AG20443 (cell line): Measurements from ENCODE around the gene HYI.
"Not testable (repeated sequence)": the region's sequence is repeated elsewhere in the genome, so short reads cannot be mapped to it uniquely, and the experiment has no call there.

Experiments
- DNase-seq: peaks from one replicate; pipeline ENCODE4 v3.0.0; 2012; ENCODE audit warnings: low spot score, mixed read lengths

HYI gene

DNA sequence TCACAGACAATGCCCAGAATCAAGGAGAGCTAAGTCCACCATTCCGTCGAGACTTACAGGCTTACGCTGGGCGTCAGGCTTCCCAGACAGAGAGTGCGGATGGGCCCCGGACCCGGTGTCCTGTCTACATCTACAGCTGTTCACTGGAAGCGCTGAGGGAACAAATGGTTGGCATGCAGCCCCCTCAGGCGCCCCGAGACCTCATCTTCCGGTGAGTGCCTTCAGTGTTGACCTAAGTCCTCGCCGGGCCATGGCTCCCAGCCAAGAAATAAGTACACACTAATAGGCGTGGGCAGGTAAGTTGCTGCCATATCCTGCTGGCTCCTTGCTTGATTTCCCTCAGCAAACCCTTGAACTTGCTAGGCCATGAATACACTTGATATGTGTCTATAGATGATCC, 26.2 kb downstream of the HYI start:
- no peak for DNase-seq

DNA sequence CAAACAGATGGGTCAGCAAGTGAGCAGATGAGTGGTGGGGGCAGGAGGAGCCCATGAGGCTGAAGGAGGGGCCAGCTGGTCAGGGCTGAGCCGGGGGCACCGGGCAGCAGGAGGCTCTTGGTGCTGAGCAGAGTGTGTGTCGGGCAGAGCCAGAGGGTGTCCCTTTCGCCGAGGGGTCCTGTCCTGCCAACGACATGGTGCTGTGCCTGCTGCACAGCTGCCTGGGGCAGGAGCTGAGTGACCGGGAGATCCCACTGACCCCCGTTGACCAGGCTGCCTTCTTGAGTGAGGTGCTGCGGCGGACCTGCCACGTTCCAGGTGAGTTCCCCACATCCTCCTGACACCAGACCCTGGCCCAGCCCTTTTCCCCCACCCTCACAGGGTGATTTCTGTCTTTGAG, 27.5 kb downstream of the HYI start:
- no peak for DNase-seq

DNA sequence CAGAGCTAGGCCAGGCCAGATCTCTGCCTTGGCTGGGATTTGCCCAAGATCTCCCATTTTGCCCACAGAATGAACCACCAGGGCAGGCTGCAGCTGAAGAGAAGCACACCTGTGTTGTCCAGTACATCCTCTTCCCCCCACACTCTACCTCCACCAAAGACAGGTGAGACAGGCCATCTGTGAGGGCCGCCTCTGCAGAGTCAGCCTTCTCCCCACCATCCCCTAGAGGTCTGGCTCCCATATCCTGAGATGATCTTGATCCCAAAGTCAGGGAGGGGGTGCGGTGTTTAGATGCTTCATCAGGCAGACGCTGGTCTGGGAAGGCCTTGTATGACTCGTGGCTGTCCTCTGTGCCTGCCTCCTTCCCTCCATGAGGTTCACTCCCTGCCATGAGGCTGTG, 28.7 kb downstream of the HYI start:
- no peak for DNase-seq

DNA sequence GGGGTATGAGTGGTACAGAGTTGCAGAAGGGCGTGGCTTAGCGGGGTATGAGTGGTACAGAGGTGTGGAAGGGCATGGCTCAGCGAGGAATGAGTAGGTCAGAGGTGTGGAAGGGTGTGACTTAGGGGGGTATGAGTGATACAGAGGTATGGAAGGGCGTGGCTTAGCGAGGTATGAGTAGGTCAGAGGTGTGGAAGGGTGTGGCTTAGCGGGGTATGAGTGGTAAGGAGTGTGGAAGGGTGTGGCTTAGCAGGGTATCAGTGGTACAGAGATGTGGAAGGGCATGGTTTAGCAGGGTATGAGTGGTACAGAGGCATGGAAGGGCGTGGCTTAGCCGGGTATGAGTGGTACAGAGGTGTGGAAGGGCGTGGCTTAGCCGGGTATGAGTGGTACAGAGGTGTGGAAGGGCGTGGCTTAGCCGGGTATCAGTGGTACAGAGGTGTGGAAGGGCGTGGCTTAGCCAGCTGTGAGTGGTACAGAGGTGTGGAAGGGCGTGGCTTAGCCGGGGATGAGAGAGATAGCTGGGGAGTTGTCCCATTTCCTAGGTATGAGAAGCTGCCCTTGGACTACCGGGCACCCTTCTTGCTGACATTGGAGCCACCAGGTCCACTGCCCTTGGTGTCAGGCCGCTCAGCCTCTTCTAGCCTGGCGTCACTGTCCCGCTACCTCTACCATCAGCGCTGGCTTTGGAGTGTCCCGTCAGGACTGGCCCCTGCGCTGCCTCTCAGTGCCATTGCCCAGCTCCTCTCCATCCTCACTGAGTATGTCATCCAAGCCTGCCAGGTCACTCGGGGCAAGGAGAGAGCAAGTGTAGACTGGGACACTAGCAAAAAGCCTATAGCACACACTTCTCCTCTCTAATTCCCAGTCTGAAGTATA, 29.8 kb downstream of the HYI start:
- DNase-seq: no peak

DNA sequence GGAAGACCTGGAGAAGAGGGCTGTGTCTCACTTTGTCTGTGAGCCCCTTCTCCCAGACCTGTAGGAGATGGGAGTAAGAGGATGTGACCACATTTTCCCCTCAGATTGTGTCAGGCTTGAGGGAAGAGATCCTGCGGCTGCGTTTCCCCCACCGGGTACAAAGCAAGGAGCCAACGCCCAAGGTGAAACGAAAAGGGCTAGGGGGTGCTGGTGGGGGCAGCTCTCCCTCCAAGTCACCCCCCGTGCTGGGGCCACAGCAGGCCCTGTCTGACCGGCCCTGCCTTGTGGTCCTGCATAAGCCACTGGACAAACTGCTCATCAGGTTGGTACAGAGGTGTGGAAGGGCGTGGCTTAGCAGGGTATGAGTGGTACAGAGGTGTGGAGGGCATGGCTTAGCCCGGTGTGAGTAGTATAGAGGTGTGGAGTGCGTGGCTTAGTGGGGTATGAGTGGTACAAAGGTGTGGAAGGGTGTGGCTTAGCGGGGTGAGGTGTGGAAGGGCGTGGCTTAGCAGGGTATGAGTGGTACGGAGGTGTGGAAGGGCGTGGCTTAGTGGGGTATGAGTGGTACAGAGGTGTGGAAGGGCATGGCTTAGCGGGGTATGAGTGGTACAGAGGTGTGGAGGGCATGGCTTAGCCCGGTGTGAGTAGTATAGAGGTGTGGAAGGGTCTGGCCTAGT, 30.6 kb downstream of the HYI start:
- DNase-seq: no peak

DNA sequence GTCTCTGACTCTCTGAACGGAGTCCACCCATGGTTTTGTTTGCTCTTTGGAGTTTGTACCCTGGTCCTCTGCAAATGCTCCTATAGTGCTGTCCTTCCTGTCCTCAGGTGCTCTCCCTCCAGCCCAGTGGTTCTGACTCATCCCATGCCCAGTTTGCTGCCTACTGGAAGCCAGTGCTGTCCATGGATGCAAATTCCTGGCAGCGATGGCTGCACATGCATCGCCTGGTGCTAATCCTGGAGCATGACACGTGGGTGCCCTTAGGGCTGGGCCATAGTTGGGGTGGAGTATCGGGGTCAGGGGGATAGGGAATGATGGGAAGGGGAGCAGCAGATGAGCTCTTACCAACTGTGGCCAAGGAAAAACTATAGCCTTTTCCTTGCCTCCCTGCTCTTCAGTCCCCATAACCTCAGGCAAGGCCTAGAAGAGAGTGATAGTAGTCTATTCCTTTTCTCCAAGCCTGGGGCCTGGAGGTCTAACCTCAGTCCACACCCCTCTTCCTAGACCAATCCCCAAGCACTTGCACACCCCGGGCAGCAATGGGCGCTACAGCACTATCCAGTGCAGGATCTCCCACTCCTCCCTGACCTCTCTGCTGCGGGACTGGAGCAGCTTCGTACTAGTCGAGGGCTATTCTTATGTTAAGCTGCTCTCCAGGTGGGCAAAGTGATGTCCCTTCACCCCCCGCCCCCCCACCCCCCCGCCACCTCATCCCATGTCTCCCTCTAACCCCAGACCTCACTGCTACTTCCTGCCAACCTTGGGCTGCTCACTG, 31.6 kb downstream of the HYI start:
- no peak for DNase-seq

DNA sequence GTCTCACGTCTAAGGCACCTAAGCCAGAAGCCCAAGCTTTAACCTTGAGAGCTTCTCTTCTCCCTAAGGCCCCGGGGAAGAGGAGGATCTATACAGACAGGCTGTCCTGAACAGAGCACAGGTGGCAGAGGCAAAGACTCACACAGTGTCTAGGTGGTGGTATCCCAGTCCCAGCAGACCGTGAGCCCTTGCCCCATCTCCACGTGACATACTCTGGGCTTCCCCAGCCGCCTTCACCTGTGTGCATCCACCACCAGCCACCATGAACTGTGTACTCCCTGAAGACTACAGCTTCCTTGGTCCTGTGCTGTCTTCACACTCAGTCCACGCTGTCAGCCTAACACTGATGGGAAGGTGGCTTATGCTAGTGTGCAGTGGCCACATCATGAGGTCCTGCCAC, 32.3 kb downstream of the HYI start:
- DNase-seq: no peak

DNA sequence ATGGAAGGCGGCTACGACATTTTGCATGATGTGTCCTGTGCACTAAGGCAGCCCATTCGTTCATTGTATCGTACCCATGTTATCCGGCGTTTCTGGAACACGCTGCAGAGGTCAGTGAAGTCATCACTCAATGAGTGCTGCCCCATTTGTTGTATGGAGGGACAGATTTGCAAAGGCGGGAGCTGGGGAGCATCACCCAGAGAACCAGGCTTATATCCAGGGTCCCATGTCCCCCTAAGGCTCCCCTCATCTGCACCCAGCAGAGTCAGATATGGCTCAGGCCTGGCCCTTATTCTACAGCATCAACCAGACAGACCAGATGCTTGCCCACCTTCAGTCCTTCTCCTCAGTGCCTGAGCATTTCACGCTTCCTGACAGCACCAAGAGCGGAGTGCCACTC, 32.9 kb downstream of the HYI start:
- no peak for DNase-seq

DNA sequence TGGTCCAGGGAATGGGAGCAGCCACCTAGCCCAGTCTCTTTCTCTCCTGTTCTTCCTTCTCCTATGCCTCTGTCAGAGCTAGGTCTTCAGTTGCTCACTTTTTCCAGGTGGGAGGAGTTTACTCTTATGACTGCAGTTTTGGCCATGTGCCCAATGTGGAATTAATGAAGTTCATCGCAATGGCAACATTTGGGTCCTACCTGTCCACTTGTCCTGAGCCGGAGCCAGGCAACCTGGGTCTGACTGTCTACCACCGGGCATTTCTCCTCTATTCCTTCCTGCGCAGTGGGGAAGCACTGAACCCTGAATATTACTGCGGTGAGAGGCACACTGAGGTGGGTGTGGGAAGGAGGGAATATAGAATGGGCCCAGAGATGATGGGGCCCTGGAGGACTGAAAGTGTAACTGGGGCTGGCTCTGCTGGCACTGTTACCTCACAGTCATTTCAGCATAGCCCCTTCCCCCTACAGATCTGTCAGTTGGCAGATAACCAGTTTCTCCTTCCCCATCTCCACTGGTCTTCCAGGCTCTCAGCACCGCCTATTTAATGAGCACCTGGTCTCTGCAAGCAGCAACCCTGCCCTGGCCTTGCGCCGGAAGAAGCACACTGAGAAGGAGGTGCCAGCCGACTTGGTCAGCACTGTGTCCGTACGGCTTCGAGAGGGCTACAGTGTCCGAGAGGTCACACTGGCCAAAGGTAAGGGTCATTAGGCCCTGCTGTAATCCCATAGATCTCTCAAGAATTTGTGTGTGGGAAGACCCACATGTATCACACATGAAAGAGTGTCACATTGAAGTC, 33.9 kb downstream of the HYI start:
- DNase-seq: no peak

DNA sequence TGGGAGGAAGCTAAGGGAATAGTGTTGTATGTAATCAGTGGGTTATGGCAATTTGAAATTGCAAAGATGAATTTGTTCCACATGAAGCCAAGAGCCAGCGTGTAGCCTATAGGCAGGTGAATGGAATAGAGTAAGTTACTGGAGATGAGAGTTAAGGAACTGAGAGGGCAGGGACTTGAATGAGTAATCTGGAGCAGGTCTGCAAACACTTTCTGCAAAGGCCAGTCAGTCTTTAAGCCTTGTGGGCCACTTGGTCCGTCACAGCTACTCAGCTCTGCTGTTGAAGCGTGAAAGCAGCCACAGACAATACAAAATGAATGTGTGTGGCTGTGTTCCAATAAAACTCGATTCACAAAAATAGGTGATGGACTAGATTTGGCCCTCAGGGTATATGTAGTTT, 34.9 kb downstream of the HYI start:
- DNase-seq: no peak

DNA sequence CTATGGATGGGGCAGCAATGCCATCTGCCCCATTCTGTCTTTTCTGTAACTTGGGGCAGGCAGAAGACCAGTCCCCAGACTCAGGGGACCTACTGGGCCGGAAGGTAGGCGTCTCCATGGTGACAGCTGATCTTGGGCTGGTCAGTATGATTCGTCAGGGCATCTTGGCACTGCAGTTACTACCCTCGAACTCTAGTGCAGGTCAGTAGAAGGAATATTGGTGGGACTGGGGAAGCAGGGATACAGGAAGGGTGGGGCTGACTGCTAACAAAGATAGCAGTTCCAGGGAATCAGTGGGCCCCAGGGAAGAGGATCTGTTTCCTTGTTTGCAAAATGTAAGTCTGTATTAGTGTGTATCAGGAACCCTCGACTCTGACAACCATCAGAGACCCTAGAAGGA, 37.8 kb downstream of the HYI start:
- DNase-seq: no peak

DNA sequence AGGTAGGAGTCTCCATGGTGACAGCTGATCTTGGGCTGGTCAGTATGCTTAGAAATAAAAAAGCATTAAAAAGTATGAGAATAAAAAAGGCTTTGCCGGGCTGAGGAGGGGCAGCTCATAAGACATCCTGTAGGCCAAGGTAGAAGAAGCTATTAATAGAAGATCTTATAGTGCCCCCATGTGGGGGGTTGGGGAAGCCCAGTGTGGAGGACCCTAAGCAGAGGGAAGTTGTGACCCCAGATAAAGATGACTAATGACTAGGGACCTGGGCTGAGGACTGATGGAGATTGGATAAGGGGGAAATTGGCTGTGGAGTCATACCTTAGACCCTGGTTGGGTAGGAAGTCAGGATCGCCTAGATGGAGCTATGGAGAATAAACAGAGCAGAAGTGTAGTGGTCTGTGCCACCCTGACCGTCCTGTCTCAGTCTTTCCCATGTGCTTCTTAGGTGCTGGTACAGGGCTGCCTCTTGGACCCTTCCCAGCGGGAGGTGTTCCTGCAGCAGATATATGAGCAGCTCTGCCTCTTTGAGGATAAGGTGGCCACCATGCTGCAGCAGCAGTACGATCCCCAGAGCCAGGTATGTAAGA, 39.0 kb downstream of the HYI start:
- DNase-seq: peak; percentile 60

DNA sequence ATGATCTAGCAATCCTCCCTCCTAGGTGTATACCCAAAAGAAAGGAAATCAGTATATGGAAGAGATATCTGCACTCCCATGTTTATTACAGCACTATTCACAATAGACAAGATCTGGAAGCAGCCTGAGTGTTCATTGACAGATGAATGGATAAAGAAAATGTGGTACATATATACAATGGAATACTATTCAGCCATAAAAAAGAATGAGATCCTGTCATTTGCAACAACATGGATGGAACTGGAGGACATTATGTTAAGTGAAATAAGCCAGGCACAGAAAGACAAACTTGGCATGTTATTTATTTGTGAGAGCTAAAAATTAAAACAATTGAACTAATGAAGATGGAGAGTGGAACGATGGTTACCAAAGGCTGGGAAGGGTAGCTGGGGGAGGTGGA, 40.3 kb downstream of the HYI start:
- DNase-seq: not testable (repeated sequence)

DNA sequence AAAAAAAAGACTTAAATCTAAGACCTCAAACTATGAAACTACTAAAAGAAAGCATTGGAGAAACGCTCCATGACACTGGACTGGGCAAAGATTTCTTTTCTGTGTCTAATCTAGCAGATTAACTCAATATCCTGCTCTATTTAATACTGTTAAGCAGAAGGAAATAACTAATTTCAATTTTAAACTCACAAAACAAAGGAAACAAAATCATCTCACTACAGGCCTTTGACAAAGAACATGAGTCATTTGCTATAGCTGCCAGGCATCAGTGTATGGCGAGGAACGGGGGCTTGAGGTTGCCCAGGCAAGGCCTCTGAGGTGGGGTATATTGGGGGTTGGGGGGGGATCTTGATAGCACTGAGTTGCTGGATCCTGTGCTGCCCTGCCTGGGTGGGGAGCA, 43.2 kb downstream of the HYI start:
- no peak for DNase-seq

DNA sequence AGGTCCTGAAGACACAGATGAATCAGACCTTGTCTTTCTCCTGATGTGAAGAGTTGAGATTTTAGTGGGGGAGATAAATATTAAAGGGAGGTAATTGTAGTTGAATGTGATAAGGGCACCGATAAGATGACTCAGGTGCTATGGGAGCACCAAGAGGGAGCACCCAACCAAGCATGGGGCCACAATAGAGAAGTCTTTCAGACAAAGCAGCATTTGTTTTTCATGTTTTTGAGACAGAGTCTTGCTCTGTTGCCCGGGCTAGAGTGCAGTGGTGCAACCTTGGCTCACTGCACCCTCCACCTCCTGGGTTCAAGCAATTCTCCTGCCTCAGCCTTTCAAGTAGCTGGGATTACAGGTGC, 47.9 kb downstream of the HYI start:
- DNase-seq: no peak

DNA sequence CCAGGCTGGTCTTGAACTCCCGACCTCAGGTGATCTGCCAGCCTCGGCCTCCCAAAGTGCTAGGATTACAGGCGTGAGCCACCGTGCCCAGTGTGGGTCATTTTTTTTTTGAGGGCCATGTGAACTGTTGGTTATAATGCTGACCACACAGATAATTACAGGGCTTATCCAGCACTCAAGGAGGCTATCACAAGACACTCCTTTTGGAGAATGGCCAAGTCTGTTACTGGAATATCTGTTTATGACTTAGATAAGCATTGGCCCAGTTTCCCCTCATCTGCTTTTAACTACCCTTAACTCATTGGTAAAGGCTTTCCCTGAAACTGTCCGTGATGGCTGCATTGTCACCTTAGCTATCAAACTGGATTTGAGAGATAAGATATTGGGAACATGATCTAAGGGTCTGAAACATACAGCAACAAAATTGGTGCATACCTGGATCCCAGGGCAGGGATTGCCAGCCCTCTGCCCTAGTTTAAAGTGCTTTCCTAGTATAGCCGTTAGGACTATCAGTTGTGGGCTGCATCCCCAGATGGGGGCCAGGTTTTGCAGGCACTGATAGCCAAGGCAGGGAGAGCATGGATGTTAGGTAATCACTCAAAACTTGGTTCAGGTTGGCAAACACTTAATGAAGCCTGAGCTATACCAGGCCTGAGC, 48.4 kb downstream of the HYI start:
- no peak for DNase-seq

DNA sequence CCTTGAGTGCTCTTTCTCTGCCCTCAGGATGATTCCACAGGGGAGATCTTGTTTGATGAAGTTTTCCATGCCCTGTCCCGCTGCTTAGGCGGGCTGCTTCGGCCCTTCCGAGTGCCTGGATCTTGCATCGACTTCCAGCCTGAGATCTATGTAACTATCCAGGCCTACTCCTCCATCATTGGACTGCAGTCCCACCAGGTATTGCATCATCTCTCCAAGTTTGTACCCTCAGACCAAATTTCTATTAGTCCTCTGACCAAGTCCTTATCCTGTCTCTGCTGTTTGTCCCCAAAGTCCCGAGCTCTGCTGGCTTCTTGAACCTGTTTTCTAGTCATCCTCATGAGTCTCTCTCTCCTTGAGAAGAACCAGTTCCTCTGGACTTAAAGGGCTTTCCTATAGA, 49.4 kb downstream of the HYI start:
- DNase-seq: no peak

DNA sequence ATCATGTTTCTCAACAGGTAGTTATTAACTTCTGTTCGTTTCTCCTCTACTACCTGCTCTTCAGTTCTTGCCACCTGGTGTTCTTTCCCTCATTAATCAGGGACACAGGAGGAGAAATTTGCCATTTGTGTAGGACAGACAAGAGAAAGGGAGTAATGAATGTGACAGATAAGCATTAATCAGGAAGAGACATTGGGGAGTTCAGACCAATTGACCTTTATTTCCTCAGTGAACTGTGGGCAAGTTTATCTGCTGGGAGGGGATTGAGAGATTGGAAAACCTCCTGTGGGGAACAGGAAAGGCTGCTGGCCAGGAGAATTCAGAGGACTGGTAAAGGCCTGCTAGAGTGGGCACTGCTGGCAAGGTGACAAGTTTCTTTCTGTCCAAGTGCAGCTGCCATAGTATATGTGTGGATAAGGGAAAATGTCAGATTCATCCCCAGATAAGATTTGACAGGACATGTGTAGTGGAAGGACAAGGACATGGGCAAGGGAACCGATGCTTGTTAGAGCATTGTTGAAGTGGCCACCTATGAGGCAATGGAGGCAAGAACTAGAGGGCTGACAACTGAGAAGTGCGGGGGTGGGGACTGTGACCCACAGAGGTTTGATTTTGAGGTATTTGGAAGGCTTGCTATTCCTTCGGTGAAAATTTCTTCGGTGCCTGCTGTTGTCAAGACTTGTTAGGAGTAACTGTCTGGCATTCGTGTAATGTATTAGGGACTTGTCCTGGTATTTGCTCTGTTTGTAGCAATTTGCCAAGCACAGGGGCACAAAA, 51.5 kb downstream of the HYI start:
- DNase-seq: no peak
